Fibroblast of skin of right biceps (primary cell): Measurements from ENCODE around the gene OR5T1.

Source experiments
- DNase-seq: peaks from one replicate; pipeline ENCODE4 v3.0.0-alpha.2; 2013

The OR5T1 gene

DNA sequence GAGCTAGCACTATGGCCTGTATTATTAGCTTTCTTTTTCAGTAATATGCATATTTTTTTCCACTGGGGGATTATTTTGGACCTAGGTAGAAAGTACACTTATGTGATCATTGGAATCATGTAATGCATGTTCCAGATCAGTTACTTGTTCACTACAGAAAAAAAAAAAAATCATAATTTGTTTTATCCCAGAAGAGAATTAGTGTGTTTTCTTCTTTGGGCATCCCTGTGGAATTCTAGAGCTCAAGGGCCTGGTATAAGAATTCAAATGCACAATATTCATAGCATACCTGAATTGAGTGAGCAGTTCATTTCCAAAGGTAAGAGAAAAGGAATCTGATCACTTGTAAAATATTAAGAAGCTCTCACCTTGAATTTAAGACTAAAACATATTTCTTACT lies at the start of gene OR5T1:
TSS of gene OR5T1 (plus strand) at position 301 of the 400 bp plus-strand sequence. CDS start 1,485 bp downstream, outside the sequence.
- DNase-seq = no peak

DNA sequence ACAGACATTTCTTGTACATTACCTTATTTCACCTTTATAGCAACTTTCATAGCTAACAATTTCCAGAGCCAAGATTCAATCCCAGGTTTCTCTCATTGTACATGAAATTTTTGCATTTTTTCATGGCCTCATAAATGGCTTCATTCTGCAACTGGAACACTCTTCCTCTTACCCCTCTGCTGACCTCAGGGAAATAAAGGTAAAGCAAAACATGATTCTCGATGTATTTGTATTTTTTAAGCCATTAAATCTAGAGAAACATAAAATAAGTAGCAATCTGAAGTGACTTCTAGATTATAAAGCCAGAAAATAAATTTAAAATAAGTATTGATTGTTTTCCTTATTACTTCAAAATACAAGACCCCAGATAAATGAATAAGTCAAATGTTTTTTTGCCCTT lies 39.8 kb upstream of the OR5T1 start, which contains the start of gene OR5T2:
TSS of gene OR5T2 (minus strand) at position 101 of the 400 bp plus-strand sequence. CDS start 1,193 bp downstream, outside the sequence.
- no peak for DNase-seq

DNA sequence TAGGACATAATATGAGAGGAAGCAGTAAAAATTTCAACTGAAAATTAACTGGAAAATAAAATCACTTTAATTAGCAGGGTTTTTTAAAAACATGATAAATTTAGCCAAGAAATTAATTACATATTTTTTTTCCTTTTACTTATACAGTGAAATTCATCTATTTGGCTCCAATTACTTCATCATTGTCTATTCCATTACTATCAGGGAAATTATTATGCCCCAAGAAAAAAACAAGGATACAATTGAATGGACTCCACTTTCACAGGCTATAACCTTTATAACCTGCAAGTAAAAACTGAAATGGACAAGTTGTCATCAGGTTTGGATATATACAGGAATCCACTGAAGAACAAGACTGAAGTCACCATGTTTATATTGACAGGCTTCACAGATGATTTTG lies 22.0 kb upstream of the OR5T1 start, which contains the start of gene OR5T3:
TSS of gene OR5T3 (plus strand) at position 301 of the 400 bp plus-strand sequence. CDS start at position 301, 0 bp downstream.
- no peak for DNase-seq

DNA sequence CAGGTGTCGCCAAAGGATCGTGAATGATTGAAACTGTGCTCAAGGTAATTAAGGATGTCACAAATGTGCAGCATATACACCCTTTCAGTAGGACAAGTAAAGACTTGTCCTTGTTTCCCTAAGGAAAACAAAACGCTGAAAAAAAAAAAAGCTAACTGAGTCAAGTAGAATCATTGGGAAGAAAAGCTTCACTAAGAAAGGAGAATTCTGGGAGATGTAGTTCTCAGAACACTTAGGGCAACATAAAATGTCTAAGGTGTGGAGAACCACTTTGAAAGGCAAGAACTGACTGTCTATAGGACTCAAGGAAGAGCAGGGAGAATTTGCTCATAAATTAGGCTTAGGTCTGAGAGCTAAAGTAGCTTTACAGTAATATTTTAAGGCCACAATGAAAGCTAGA lies 2.9 kb upstream of the OR5T1 start:
- no peak for DNase-seq

DNA sequence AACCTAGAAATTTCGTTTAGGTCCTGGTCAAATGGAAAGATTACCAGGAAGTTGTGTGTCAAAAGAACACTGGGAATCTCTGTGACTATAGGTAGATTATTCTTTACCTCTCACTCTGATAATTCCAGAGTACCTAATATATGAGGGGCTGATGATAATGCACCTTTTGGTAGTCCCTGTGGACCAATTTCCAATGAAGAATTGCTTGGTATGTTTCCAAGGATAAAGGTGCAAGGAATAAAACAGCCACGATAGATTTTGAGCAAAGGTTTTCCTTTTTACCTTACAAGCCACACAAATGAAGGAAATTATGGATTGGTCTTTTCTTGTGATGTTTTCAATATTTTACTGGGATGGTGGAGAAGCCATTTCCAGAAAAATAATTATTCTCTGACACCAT lies 18.2 kb downstream of the OR5T1 start, which contains the start of gene OR8H1:
TSS of gene OR8H1 (minus strand) at position 101 of the 400 bp plus-strand sequence. CDS start 1,192 bp downstream, outside the sequence.
- DNase-seq = no peak

DNA sequence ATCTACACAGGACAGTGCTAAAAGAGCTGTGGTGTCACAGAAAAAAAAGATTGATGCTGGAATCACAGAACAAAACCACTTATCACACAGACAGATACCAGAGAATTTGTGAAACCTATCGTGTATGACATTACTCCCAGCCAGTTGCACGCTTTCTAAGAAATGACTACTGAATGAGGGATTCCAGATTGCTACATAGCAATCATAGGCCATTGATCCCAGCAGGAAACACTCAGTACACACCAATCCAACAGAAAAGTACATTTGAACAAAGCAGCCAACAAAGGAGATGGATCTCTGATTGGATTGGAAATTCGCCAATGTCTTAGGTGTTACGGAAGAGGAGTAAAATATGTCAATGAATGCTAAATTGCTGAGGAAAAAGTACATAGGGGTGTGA lies 22.9 kb downstream of the OR5T1 start:
- no peak for DNase-seq

DNA sequence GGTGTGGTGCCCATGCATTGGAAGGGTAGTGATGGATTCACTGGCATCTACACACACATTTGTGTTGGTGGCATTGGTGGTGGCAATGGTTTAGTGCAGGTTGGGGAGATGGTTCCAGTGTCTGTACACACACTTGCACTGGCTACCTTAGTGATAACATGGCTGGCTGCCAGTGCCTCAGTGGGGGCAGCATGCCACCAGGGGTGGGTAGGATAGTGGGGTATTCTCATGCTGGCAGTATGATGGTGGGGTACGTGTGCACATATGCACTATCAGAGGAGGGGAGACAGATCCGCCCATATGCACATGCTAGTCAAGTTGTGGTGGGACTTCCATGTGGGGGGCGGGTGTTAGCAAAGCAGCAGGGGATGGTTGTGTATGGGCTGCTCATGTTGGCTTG lies 33.9 kb downstream of the OR5T1 start:
- DNase-seq = no peak

DNA sequence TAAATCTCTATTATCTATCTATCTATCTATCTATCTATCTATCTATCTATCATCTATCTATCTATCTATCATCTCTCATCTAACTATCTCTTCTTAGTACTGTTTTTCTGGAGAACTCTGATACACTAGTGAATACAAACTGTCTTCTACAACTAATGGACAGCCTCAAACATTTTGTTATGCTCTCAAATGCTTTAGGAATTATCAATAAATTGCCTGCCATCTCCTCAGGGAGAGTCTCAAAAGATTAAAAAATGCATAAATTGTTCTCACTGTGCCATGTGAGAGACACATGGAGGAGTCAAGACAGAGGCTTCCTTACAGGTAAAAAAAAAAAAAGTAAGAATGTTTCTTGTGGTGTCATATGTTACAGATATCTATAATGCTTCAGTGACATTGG lies 40.9 kb downstream of the OR5T1 start, which contains the start of gene OR8K3:
TSS of gene OR8K3 (plus strand) at position 301 of the 400 bp plus-strand sequence. CDS start 3,163 bp downstream, outside the sequence.
- DNase-seq = no peak
